ENCODE measurements around the gene STXBP4.

Gene STXBP4

GRCh38 chr17:54971901-54972300, 3.3 kb downstream of the STXBP4 start:
- DNase-seq, result no peak

DNA sequence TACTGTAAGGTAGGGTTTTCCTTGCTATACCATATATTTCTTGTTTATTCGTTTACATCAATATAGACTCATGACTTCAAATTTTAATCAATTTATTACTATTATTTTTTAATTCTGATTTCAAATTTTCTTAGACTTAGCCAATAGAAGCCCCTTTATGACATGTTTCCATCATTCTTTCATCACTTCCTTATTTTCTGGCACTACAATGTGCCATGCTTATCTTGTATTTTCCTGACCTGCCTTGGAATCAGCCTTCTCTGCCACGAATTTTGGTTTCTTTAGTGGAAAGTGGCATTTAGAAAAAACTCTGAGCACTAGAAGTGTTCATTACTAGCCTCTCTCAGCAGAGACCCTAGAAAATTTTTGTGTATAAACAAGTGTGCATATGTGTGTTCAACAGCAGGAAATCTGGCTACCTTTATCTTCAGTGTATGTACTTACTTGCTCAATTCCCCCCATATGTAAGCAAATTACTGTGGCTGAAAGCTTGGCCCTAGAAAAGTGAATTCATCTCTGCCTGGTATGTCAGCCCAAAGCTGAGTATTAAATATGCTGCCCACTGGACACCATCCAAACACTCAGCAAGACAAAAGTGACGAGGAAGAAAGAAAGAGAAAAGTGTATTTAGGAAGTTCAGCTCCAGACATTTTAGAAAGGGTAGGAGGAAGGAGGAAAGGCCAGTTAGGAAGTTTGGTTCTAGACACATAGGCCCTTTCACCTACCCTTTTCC, 4.0 kb downstream of the STXBP4 start:
- DNase-seq, result no peak

DNA sequence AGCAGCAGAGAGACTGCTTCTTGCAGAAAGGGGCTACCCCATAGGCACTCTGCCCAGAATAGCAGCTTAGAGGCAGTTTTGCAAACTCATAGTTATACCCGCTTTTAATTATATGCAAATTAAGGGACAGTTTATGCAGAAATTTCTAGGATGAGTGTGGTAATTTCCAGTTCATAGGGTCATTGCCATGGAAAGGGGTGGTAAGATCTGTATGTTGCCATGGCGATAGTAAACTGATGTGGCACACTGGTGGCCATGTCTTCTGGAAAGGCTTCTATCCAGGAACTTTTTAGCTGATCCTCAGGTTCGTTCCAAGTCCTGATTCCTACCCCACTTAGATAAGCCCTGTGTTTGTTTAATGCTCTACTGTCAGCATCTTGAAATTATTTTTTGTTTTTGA, 6.2 kb downstream of the STXBP4 start:
- DNase-seq, result no peak

DNA sequence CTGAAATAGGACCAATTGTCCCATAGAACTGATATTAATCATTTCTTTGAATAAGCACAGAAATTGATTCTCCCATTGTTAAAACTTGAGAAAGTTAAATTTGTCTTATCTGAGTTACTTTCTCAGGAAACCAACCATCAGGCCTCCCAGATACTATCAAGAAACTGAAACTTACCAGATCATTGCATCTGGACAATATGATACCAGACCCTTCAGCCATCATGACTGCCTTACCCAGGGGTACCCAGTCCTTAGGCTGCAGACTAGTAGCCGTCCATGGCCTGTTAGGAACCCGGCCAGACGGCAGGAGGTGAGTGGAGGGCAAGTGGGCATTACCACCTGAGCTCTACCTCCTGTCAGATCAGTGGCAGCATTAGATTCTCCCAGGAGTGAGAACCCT, 7.8 kb downstream of the STXBP4 start:
- DNase-seq, result no peak

GRCh38 chr17:54977744-54978143, 9.2 kb downstream of the STXBP4 start:
- DNase-seq, result no peak

- DNase-seq, result no peak
Observed at GRCh38 chr17:54979657-54980056, 11.1 kb downstream of the STXBP4 start.

GRCh38 chr17:54980375-54980774, 11.8 kb downstream of the STXBP4 start:
- DNase-seq, result no peak

DNA sequence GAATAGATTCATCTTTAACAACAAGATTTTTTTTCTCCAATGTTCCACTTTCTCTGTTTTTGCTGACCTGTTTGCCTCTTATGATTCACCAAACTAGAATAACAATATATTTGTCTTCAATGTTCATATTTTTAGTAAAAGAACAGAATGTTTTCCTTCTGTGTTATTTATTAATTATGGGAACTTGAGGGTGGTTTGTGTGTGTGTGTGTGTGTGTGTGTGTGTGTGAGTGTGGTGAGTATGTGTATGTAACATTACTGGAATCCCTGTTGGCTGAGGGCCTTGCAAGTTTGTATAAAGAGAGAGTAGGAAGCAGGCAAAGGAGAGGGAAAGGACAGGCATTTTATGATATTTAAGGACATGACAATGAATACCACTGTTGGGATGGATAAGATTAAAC, 13.8 kb downstream of the STXBP4 start:
- DNase-seq, result no peak

DNA sequence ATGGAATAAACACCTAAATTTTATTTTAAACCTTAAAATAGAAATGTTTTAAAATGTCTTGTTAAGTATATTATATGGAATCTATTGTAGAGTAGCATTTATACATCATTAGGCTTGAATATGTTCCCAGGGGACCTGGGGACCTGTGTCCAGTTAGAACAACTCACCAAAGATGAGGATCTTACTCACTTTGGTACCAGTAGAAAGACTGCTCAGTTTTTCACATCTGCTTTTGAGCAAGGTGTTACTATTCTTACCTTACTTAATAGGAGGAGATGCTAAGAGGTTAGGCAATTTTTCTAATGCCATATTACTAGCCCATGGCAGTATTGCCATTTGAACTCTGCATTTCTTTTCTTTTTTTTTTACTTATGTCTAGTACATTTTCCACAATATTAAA, 14.7 kb downstream of the STXBP4 start:
- DNase-seq, result no peak

- DNase-seq, result no peak
Observed at GRCh38 chr17:54985476-54985875, 16.9 kb downstream of the STXBP4 start.

DNA sequence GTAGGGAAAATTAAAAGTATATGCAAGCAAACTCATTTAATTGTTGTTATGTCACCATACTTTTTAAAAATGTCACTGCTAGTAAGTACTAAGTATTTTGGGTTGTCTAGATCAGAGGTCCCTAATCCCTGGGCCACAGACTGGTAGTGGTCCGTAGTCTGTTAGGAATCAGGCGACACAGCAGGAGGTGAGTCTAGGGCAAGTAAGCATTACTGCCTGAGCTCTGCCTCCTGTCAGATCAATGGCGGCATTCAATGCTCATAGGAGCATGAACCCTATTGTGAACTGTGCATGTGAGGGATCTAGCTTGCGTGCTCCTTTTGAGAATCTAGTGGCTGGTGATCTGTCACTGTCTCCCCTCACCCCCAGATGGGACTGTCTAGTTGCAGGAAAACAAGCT, 21.6 kb downstream of the STXBP4 start:
- DNase-seq, result no peak

DNA sequence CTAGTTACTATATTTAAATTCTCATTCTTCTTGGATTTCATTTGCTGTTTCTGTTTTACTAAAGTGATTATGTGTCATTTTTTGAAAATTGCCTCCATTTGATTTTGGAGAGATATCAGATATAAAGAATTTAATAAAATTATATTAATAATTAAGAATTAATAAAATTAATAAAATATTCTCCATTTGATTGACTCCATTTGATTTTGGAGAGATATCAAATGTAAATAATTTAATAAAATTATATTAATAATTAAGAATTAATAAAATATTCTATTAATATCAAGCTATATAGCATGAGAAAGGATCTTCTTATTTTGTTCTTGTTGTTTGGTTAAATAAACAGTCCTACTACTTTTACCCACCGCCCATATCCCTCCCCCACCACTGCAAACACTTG, 23.0 kb downstream of the STXBP4 start:
- no peak for DNase-seq

- no peak for DNase-seq
Observed at GRCh38 chr17:54992797-54993639, 24.5 kb downstream of the STXBP4 start.

- DNase-seq, result no peak
Observed at GRCh38 chr17:54996441-54996840, 27.9 kb downstream of the STXBP4 start.

DNA sequence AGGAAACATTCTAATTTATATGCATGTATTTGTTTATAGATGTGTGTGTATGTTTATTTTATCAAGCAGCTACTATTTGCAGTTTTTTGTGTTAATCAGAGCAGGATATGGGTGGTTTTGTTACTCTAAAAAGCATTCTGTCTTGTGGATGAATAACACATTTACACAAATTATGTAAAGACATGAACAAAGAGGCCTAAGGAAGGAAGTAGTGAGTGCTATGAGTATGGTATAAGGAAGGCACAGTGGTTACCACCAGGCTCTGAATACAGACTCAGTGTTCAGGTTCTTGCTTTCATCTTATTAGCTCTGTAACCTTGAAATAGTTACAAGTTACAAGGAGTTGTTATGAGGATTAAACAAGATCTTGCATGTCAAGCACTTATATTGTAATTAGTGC, 33.9 kb downstream of the STXBP4 start:
- no peak for DNase-seq

- DNase-seq, result no peak
Observed at GRCh38 chr17:55004484-55004883, 35.9 kb downstream of the STXBP4 start.

DNA sequence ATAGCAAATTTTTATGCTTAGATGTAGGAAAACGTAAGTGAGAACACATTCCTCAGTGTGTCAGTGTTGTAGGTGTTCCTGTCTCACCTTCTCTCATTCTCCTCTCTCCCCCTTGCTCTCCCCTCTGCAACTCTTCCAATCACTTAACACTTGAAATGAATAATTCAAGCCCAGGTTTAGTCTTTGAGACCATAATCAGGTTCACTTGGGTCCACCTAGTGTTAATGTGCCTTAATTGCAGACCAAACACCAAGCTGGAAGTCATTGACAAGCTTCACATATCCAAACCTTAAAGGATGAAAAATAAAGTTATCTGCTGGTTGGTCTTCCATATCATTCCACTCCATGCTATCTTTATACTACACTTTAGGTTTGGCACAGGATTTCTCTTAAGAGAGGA, 37.0 kb downstream of the STXBP4 start:
- no peak for DNase-seq

DNA sequence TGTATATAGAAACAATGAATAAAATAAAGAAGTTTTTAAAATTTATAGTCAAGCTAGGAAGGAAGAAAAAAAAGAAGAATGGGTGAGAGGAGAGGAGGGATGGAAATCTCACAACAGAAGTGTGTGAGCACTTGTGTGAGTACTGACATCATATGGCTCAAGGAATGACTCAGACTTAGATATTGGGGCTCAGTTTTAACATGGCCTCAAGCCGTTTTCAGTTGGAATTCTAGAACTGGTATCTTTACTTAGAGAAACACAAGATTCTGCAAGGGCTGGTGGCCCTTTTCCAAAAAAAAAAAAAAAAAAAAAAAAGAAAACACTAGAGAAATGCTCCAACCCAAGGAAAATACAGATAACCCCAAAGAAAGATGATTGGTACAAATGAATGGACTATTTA, 55.1 kb downstream of the STXBP4 start:
- DNase-seq, result no peak

DNA sequence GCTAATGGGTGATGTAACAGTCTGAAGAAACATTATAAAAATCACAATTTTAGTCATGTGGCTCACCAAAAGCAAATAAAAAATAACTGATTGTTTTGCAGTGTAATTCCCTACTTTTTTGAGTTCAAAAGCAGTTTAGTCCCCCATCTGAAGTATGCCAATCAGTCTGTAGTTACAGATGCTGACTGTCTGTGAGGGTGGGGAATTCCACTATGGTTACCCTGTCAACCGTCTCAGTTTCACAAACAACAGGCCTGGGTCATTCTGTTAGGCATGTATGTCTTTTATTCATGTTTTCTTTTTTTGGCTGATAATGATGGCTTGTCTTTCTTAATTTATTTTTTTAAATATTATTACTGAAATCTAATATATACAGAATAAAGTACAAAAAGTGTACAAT, 69.3 kb downstream of the STXBP4 start:
- DNase-seq, result no peak

- no peak for DNase-seq
Observed at GRCh38 chr17:55038291-55038690, 69.7 kb downstream of the STXBP4 start.

DNA sequence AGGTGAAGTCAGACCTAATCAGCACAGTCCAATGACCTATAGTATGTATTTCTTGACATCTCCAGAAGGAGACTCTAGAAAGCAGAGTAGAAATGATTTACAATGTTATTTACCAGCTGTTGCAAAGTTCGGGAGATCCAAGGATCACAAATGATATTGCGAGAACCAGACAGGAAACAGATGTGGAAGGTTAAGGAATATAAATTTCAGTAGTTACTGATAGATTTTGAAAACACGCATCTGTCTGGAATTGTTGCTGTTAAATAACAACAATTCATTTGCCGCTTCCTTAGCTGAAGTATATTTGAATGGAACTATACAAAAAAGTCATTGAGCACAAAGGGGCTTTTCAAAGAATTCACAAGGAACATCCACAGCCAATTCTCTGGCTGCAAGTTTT, 72.0 kb downstream of the STXBP4 start:
- no peak for DNase-seq

GRCh38 chr17:55053855-55054254, 85.3 kb downstream of the STXBP4 start:
- DNase-seq, result no peak

- DNase-seq, result no peak
Observed at GRCh38 chr17:55054429-55054828, 85.9 kb downstream of the STXBP4 start.

- DNase-seq, result no peak
Observed at GRCh38 chr17:55056526-55056925, 88.0 kb downstream of the STXBP4 start.

DNA sequence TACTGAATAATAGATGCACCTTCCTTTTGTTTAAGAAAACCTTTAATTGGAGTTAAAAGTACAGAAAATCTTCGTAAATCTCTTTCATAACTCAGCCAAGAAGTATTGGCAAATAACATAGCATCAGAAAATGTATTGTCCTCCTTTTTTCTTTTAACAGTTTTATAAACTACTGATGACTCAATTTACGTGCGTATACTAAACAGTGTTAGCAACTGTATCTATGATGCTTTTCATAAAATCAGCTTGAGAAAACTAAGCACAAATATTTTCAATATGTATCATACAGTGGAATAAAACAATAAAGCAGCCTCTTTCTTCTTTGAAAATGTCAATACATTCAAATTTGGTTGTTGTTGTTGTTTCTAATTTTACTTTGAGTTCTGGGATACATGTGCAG, 88.6 kb downstream of the STXBP4 start:
- DNase-seq, result no peak
